ENCODE results near the gene MTFMT. TPM values are rescaled to one million over a fixed set of nuclear protein-coding genes. Genes with fewer than 3 reads are reported as not detected.

The MTFMT gene
- total and polyA plus RNA-seq, 2 of the 13 experiments (the other 11 are each of a cell fraction or from before 2014, with no cell fraction given) = 9.9 to 23.2 TPM

GRCh38 chr15:65056868-65057548 lies 27.6 kb upstream of the MTFMT start (continued):
- TF ChIP-seq ZNF713 (CRISPR knock-in tag; IDR thresholded peaks at IDR 0.05) = no peak
- no peak for TF ChIP-seq ZNF883 (CRISPR knock-in tag; IDR thresholded peaks at IDR 0.05; ENCODE audit: not compliant biosample characterization)
- TF ChIP-seq HNRNPLL (IDR thresholded peaks at IDR 0.05; ENCODE audit: low read depth, low read length, poor library complexity, severe bottlenecking) = no peak
- TF ChIP-seq, protein P1, sequence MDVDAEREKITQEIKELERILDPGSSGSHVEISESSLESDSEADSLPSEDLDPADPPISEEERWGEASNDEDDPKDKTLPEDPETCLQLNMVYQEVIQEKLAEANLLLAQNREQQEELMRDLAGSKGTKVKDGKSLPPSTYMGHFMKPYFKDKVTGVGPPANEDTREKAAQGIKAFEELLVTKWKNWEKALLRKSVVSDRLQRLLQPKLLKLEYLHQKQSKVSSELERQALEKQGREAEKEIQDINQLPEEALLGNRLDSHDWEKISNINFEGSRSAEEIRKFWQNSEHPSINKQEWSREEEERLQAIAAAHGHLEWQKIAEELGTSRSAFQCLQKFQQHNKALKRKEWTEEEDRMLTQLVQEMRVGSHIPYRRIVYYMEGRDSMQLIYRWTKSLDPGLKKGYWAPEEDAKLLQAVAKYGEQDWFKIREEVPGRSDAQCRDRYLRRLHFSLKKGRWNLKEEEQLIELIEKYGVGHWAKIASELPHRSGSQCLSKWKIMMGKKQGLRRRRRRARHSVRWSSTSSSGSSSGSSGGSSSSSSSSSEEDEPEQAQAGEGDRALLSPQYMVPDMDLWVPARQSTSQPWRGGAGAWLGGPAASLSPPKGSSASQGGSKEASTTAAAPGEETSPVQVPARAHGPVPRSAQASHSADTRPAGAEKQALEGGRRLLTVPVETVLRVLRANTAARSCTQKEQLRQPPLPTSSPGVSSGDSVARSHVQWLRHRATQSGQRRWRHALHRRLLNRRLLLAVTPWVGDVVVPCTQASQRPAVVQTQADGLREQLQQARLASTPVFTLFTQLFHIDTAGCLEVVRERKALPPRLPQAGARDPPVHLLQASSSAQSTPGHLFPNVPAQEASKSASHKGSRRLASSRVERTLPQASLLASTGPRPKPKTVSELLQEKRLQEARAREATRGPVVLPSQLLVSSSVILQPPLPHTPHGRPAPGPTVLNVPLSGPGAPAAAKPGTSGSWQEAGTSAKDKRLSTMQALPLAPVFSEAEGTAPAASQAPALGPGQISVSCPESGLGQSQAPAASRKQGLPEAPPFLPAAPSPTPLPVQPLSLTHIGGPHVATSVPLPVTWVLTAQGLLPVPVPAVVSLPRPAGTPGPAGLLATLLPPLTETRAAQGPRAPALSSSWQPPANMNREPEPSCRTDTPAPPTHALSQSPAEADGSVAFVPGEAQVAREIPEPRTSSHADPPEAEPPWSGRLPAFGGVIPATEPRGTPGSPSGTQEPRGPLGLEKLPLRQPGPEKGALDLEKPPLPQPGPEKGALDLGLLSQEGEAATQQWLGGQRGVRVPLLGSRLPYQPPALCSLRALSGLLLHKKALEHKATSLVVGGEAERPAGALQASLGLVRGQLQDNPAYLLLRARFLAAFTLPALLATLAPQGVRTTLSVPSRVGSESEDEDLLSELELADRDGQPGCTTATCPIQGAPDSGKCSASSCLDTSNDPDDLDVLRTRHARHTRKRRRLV (CRISPR knock-in tag; IDR thresholded peaks at IDR 0.05) = no peak
- no peak for TF ChIP-seq HMGA1 (CRISPR knock-in tag; conservative IDR thresholded peaks at IDR 0.05)
- TF ChIP-seq ZNF850 (CRISPR knock-in tag; conservative IDR thresholded peaks at IDR 0.05) = no peak
- 0 out of 2 replicates have a peak, but pooled peaks have one; percentile 62 for TF ChIP-seq ZFP36L1 (CRISPR knock-in tag; IDR thresholded peaks at IDR 0.05)
- TF ChIP-seq HMGXB4 (CRISPR knock-in tag; IDR thresholded peaks at IDR 0.05; ENCODE audit: borderline replicate concordance in 1 of 2, low read depth in 1 of 2) = no peak
- no peak for TF ChIP-seq HMG20B (CRISPR knock-in tag; conservative IDR thresholded peaks at IDR 0.05)
- TF ChIP-seq, protein P2, sequence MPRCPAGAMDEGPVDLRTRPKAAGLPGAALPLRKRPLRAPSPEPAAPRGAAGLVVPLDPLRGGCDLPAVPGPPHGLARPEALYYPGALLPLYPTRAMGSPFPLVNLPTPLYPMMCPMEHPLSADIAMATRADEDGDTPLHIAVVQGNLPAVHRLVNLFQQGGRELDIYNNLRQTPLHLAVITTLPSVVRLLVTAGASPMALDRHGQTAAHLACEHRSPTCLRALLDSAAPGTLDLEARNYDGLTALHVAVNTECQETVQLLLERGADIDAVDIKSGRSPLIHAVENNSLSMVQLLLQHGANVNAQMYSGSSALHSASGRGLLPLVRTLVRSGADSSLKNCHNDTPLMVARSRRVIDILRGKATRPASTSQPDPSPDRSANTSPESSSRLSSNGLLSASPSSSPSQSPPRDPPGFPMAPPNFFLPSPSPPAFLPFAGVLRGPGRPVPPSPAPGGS (CRISPR knock-in tag; IDR thresholded peaks at IDR 0.05) = 0 out of 2 replicates have a peak, but pooled peaks have one; percentile 18
- TF ChIP-seq, protein P3, sequence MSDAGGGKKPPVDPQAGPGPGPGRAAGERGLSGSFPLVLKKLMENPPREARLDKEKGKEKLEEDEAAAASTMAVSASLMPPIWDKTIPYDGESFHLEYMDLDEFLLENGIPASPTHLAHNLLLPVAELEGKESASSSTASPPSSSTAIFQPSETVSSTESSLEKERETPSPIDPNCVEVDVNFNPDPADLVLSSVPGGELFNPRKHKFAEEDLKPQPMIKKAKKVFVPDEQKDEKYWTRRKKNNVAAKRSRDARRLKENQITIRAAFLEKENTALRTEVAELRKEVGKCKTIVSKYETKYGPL (CRISPR knock-in tag; IDR thresholded peaks at IDR 0.05) = no peak
- peak; percentile 49; the same call in 1 of the 2 replicates for TF ChIP-seq MYC (CRISPR knock-in tag; IDR thresholded peaks at IDR 0.05; ENCODE audit: borderline replicate concordance)
- no peak for TF ChIP-seq ZSCAN12 (CRISPR knock-in tag; IDR thresholded peaks at IDR 0.05)
- no peak for TF ChIP-seq ZNF780A (CRISPR knock-in tag; IDR thresholded peaks at IDR 0.05)
- no peak for TF ChIP-seq ZNF839 (CRISPR knock-in tag; IDR thresholded peaks at IDR 0.05; ENCODE audit: borderline replicate concordance)
- no peak for TF ChIP-seq NBN (conservative IDR thresholded peaks at IDR 0.05)
- TF ChIP-seq TRIM24 (CRISPR knock-in tag; IDR thresholded peaks at IDR 0.05) = no peak
- no peak for TF ChIP-seq ZMYM2 (CRISPR knock-in tag; IDR thresholded peaks at IDR 0.05)
- peak; percentile 77 for TF ChIP-seq ERF (CRISPR knock-in tag; IDR thresholded peaks at IDR 0.05)
